NCI-H2196 treated with DMSO at 0.1 percent for 48 hours (cell line): Measurements from ENCODE around the gene SGIP1.
"Not testable (repeated sequence)": the region's sequence is repeated elsewhere in the genome, so short reads cannot be mapped to it uniquely, and the experiment has no call there.

Experiments used
- DNase-seq: peaks from one replicate; lab custom pipeline; 2025; ENCODE audit not compliant: unreplicated experiment; lab: John Stamatoyannopoulos, UW

The SGIP1 gene

DNA sequence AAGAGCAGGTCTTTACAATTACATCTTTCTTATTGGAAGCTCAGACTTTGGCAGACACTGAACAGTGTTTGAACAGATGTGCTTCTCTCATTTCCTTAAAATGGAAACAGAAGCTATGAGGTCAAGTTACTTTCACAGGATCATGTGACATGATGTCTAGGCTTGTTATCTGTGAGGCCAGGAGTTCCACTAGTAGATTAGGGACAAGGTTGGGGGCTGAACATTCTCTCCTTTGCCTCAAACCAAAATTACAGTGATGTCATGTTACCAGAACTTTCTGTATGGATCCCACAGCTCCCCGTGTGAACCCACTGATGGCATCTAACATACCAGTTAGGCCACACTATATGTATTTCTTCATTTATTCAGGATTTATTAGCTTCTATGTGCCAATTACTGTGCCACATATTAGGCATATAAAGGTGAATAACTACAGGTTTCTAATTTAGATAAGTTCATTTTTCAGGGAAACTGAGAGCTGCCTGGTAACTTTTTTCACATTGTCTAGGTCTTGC, 224.3 kb downstream of the SGIP1 start:
- no peak for DNase-seq

DNA sequence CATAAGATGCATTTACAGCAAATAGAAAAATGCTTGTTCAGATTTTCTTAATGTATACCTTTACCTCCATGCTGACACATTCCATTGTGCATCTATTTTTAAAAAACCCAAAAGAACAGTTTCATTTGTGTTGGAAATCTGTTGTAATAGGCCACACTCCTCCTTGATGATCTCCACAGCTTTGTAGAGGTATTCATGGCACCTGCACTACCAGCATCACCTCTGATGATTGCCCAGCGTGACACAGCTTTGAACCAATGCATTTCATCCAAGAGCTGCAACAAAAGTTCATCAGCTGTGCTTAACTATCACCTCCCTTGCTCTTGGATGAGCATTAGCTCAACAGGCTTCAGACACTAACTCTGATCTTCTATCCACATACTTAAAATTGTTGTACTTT, 226.6 kb downstream of the SGIP1 start:
- no peak for DNase-seq

- DNase-seq: no peak
These were observed 227.3 kb downstream of the SGIP1 start for GRCh38 chr1:66761221-66761620.

- DNase-seq: peak; percentile 18
These were observed 231.1 kb downstream of the SGIP1 start for GRCh38 chr1:66764994-66765578.

DNA sequence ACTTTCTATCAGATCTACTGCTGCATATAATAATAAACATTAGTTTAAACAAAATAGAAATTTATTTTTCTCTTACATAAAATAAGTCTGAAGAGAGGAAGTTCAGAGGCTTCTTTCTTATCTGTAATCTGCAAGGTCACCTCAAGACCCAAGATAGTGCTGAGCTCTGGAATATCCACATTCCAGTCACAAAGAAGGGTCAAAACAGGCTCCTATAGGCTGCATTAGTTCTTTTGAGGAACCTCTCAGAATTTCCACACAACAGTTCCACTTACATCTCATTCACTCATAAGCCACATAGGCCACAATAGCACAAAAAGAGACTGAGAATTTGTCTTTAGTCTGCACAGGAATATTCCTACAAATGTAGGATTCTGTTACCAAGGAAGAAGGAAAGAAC, 233.7 kb downstream of the SGIP1 start:
- no peak for DNase-seq

DNA sequence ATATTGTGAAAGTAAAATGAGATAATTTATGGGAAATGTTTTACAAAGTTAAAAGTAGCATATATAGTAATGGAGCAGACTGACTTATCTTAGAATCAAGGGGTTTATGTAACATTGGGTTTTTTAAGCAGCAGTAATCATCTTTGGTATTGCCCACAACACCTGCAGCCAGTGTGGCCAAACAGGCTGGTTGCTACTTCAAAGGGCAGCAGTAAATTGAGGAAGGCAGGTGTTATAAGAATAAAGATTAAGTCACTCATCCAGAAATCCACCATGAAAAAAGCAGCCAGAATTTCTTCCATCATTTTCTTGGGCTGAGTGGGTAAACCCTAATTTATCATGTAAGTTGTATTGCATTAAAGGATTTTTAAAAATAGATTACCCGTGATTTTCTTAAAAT, 235.0 kb downstream of the SGIP1 start:
- DNase-seq: no peak

GRCh38 chr1:66769512-66770229, 235.7 kb downstream of the SGIP1 start:
- DNase-seq: no peak

- DNase-seq: no peak
These were observed 236.3 kb downstream of the SGIP1 start for GRCh38 chr1:66770240-66770639.

GRCh38 chr1:66770694-66771093, 236.7 kb downstream of the SGIP1 start:
- no peak for DNase-seq

- no peak for DNase-seq
These were observed 239.3 kb downstream of the SGIP1 start for GRCh38 chr1:66773227-66773626.

DNA sequence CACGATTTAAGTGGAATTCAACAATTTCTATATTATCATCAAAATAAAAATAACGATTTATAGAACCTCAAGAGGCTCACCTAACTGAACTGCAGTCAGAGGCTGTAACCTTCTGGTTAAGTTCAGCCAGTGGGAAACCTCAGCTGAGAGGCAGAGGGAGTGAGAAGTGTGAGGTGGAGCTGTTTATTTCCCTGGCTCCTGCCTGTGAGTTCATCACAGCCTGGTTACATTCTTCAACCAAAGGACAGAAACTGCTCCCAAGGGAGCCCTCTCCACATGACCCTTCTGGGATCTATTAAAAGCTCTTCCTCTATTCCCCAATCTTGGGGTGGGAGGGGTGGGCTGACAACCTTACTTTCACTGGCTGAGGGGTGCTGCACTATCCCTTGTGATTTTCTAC, 240.5 kb downstream of the SGIP1 start:
- no peak for DNase-seq

DNA sequence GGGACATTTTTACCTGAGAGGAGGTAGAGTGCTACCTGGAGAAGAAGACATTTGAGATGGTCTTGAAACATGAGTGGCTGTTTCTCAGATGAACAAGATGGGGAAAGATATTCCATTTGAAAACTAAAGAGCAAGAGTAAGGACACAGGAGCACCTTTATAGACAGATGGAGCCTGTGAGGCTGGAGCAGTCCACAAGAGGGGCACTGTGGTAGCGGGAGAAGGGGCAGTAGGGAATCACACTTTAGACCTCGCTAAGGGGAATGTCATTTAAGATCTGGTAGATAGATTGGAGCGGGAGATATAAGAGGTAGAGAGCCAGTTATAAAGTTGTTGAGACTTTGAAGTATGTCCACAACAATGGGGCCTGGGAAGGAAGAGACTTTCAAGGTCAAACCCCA, 241.7 kb downstream of the SGIP1 start:
- DNase-seq: no peak

DNA sequence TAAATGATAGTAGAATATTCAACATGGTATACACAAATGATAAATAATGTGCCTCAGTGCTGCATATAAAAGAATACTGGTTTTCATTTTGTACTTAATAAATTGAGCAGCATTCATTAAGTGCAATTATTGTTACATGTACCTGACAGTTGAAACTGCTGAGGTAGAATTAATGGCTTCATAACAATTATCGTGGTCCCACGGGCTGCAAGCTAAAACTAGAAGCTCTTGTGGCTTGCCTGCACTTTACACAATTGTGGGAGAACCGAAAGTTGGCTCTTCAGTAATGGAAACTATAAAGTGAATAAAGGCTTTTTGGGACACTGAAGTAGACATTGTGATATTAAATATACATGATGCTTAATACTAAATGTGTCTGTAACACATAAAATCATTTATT, 243.9 kb downstream of the SGIP1 start:
- DNase-seq: no peak

DNA sequence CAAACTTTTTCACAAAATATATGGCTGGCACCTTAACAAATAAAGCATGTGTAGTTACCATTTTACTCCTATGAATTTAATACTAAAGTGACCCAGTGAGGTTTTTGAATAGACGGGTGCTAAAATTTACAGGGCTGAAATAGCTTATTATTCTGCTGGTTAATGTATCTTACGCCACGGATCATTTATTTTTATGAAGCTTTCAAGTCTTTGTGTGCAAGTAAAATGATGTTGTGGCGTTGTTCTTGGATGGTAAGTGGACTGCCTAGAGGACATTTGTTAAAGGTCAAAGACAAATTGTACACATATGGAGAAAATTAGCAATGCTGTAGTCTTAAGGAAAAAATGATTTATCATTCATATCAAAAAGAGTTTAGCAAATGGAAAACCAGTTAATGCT, 244.3 kb downstream of the SGIP1 start:
- no peak for DNase-seq

GRCh38 chr1:66778969-66779368, 245.0 kb downstream of the SGIP1 start:
- DNase-seq: no peak

DNA sequence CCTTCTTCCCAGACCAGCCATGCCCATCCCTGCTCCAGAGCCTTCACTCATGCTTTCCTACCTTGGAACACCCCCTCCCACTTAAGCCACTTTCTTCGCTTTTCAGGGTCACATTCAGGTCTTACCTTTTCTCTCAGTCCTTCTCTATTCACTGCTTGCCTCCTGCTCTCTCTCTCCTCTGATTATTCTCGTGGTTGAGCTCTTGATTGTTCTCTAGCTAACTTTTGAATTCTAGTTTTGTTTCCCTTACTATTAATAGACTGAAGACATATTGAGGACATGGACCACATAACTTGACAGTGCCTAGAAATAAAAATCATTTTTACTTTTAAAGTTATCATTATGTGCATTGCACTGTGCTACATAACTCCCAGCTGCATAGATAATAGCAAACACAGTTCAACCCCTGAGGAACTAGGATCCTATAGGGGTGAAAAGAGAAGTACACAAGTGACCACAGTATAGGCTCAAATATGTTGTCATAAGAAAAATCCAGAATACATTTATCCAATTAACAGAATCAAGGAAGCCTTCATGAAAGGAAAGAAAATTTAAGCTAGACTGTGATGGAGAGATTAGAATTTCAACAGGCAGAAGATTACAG, 245.6 kb downstream of the SGIP1 start:
- DNase-seq: no peak

DNA sequence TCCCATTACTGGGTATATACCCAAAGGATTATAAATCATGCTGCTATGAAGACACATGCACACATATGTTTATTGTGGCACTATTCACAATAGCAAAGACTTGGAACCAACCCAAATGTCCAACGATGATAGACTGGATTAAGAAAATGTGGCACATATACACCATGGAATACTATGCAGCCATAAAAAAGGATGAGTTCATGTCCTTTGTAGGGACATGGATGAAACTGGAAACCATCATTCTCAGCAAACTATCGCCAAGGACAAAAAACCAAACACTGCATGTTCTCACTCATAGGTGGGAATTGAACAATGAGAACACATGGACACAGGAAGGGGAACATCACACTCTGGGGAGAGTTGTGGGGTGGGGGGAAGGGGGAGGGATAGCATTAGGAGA, 251.8 kb downstream of the SGIP1 start:
- not testable (repeated sequence) for DNase-seq

DNA sequence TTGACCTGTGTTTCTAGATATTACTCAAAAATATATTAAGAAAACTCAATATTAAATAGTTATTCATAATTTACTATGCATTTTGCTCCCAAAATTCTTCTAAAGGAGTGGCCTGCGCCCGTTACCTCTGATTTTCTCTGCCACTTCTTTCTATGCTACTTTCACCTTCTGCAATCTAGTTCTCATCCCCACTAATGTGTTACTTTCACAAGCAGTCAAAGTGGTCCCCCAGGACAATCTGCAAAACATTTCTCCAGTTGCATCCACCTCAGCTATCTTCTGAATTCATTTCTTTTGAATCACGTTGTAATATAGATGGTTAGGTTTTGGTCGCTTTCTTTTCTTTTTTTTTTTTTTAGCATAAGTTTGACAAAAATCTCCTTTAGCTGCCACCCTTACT, 253.7 kb downstream of the SGIP1 start:
- no peak for DNase-seq

GRCh38 chr1:66788231-66788939, 254.4 kb downstream of the SGIP1 start:
- DNase-seq: no peak

DNA sequence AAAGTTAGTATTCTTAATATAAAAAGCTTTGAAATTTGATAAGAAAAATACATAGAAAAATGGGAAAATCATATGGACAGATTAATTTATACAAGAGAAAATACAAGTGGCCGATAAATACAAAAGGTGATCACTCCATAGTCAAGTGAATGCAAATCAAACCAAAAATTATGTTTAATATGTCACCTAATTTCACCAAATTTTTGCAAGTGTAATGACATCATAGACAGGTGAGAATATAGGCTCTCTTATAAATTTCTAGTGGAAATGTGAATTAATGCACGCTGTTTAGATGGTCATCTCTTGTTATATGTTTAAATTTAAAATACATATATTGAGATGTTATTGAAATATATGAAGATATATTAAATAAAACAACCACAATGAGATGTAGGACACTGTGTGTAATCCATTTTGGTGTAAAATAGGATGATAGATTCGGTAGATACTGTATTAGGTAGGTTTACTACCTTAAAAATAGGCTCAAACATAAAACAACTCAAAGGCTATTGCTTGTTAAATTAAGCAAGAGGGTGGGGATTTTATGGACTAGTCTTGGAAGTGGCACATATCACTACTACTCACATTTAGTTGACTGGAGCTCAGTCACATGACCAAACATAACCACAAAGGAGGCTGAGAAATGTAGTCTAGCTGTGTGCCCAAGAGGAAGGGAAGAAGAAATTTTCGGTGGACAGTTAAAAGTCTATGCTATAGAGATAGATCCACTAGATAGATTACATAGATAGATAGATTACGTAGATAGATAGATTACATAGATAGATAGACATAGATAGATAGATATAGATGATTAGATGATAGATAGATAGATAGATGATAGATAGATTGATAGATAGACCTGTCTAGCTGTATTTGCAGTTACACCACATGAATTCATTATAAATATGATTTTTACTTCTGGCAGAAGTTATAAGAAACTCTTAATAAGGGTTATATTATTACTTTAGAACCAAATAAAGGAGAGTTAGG, 258.0 kb downstream of the SGIP1 start:
- DNase-seq: no peak

DNA sequence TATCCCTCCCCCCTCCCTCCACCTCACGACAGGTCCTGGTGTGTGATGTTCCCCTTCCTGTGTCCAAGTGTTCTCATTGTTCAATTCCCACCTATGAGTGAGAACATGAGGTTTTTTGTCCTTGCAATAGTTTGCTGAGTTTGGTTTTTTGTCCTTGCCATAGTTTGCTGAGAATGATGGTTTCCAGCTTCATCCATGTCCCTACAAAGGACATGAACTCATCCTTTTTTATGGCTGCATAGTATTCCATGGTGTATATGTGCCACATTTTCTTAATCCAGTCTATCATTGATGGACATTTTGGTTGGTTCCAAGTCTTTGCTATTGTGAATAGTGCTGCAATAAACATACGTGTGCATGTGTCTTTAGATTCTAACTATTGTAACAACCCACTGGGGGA, 261.9 kb downstream of the SGIP1 start:
- DNase-seq: not testable (repeated sequence)
